ENCODE data around the gene PALM3.

- TF ChIP-seq POLR2AphosphoS5 (IDR thresholded peaks at IDR 0.05; ENCODE audit: borderline replicate concordance, low read depth, low read length) (no peak), EZH2 (IDR thresholded peaks at IDR 0.05) (no peak), FOXP2 (optimal IDR thresholded peaks at IDR 0.05; ENCODE audit: control extremely low read depth, extremely low read length, insufficient read depth) (no peak)
Observed at GRCh38 chr19:14053500-14053899, 8.4 kb downstream of the PALM3 start.
